NCI-H1417 treated with DMSO at 0.1 percent for 48 hours (cell line): ENCODE results near the gene SCAND1.

Source experiments
- DNase-seq: peaks from one replicate; lab custom pipeline; 2025; lab: John Stamatoyannopoulos, UW

SCAND1 gene

GRCh38 chr20:35904982-35905663 lies 49.2 kb downstream of the SCAND1 start:
- no peak for DNase-seq

- no peak for DNase-seq
Measured at GRCh38 chr20:35903843-35904242, 50.5 kb downstream of the SCAND1 start.
